HG03378 (cell line): ENCODE measurements around the gene BPIFB4.

Experiments
- ATAC-seq: cut with Tn5 transposase; IDR thresholded peaks from one replicate; pipeline ENCODE4 v1.9.1; 2021; ENCODE audit warnings: mild to moderate bottlenecking, moderate library complexity; ENCODE audit not compliant: unreplicated experiment

The BPIFB4 gene

DNA sequence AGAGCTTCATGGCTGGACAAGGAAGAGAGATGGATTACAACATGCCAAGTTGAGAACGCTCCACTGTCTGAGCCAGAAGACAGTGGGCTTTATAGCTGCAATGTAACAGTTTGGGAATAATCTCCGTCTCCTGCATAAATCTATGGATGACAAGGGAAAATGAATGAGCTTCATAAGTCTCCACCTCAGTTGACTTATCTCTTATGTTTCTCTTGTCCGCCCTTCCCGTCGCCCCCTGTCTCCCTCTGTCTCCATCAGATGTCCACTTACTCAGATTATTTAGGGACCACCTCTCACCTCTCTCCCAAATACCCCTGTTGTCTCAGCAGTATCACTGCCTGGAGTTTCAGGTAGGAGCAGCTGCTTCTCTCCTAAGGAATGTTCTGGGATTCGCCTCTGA lies 74.8 kb downstream of the BPIFB4 start:
- ATAC-seq = no peak

DNA sequence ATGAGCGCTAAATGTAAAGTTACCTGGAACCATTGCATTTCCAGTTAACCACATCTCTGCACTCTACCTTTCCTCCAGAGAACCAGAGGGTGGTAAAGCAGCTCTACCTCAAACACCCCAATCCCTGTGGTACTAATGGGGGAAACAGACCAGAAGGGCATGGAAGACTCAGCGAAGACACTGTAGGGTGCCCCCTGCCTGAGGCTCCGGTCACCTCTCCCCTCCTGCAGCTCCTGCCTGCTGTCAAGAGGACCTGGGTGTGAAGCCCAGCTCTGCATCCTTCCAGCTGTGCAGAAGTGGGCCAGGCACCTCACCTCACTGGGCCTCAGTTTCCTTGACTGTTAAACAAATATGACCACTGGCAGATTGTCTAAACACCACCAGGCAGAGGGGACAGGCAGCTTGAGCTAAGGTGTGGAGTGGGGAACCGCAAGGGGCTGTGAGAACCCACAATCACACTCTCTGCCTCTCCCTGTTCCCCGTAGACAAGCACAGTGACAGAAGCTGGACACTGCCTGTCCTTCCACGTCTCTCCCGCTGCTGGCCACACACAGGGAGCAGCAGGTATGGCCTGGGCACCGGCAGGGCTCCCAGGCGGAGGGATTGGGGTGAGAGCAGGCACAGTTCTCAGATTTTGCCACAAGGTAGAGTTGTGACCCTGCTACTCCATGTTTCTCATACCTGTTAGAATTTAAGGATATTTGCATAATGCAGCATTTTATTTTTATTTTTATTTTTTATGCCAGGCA lies 79.4 kb downstream of the BPIFB4 start:
- no peak for ATAC-seq

DNA sequence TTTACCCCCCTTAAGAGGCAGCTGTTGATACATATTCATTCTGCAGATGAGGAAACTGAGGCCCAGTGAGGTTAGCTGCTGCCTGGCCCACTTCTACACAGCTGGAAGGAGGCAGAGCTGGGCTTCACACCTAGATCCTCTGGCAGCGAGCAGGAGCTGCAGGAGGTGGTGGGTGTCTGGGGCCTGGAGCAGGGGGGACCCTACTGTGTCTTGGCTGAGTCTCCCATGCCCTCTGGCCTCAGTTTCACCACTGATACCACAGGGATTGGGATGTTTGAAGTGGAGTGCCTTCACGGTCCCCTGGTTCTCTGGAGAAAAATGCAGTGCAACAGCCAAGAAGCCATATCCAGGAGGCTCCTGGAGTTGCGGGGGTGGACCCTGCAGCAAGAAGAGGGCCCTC lies 80.3 kb downstream of the BPIFB4 start:
- ATAC-seq = no peak

DNA sequence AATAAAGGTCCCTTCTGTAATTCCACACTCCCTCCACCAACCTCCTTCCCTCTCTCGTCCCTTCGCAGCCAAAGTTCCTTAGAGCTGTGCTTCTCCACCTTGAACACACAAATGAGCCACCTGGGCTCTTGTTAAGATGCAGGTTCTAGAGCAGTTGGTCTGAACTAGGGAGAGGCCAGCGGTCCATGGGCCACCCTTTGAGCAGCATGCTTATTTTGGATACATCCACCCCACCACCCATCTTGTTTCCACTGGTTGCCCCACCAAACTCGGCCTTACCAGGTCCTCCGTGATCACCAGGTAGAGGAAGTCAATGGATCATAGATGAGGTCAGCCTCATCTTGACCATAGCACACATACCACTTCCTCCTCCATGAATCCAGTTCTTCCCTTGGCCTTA lies 81.2 kb downstream of the BPIFB4 start:
- ATAC-seq = no peak
